Measurements from ENCODE around the gene ABHD11.

Gene ABHD11

GRCh38 chr7:73703225-73703624, 35.4 kb downstream of the ABHD11 start:
- no peak overlapping the region for H3K4ac ChIP-seq (ENCODE audit: low read depth, low read length)
- no peak overlapping the region for H2BK120ac ChIP-seq (ENCODE audit: low read depth, low read length)
- H3K36me3 ChIP-seq (ENCODE audit: control insufficient read depth, insufficient read depth, low read length) = peaks cover 1% of the 10 kb centered on the region
- H3K4me1 ChIP-seq (ENCODE audit: control insufficient read depth, low read depth, low read length) = no peaks in the 10 kb centered on the region
- H2AK5ac ChIP-seq (ENCODE audit: low read length) = no peak overlapping the region
- H3K4me2 ChIP-seq (ENCODE audit: low read length) = no peak overlapping the region
- no peak for DNase-seq
- no peaks in the 10 kb centered on the region for H3K79me2 ChIP-seq (ENCODE audit: control insufficient read depth, insufficient read depth, low read length)
- no peak overlapping the region for H3K23ac ChIP-seq (ENCODE audit: low read length)
- H3K27me3 ChIP-seq (ENCODE audit: insufficient read depth, low read length, poor library complexity) = no peaks in the 10 kb centered on the region
- no peaks in the 10 kb centered on the region for H3K79me1 ChIP-seq (ENCODE audit: low read length)
- no peak overlapping the region for H2BK5ac ChIP-seq (ENCODE audit: low read length)
- no peak overlapping the region for H3K4me3 ChIP-seq (ENCODE audit: low read length)
- WGBS (ENCODE audit: extremely low coverage, insufficient coverage, low lambda C conversion rate) = no CpG with 5 or more reads among the region's 13 CpGs
- no peak overlapping the region for H2BK15ac ChIP-seq (replicated peaks; ENCODE audit: low read depth)
- H4K8ac ChIP-seq (ENCODE audit: low read depth, low read length) = no peak overlapping the region
- H3K9ac ChIP-seq (ENCODE audit: low read length) = peak overlapping the region; percentile 18
- no peak overlapping the region for H4K5ac ChIP-seq (ENCODE audit: low read length)
- no peak overlapping the region for H3K18ac ChIP-seq (ENCODE audit: low read length)
- no peak overlapping the region for H3K56ac ChIP-seq (ENCODE audit: low read length)
- no peak overlapping the region for H3K27ac ChIP-seq (ENCODE audit: low read depth, low read length)

DNA sequence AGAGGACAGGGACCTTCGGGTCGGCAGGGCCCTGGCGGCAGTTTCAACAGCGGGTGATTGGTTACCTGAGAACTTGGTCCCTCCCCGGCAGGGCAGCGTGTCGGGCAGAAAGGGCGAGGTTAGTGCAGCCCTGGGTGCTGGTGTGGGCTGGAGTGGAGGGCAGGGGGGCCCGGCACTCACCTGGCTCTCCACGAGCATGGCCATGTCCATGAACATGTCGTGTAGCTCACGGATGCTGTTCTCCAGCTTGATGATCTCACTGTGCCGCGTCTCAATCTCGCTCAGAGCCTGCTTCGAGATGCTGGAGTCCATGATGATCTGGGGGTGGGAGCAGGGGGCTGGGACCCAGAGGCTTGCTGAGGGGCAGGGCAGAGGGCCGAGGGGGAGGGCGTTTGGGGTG, 35.9 kb downstream of the ABHD11 start:
- Histone ChIP-seq H3K4me3 (ENCODE audit: low read length) (no peak overlapping the region), H3K4me1 (ENCODE audit: control insufficient read depth, low read depth, low read length) (no peaks in the 10 kb centered on the region), H3K27me3 (ENCODE audit: insufficient read depth, low read length, poor library complexity) (no peaks in the 10 kb centered on the region), H3K79me1 (ENCODE audit: low read length) (no peaks in the 10 kb centered on the region), H2BK15ac (replicated peaks; ENCODE audit: low read depth) (no peak overlapping the region), H3K4ac (ENCODE audit: low read depth, low read length) (no peak overlapping the region), H4K8ac (ENCODE audit: low read depth, low read length) (no peak overlapping the region), H2BK120ac (ENCODE audit: low read depth, low read length) (no peak overlapping the region), H3K56ac (ENCODE audit: low read length) (no peak overlapping the region), H3K79me2 (ENCODE audit: control insufficient read depth, insufficient read depth, low read length) (no peaks in the 10 kb centered on the region), H3K27ac (ENCODE audit: low read depth, low read length) (no peak overlapping the region), H3K23ac (ENCODE audit: low read length) (no peak overlapping the region), H2BK5ac (ENCODE audit: low read length) (no peak overlapping the region), H4K5ac (ENCODE audit: low read length) (no peak overlapping the region), H3K9ac (ENCODE audit: low read length) (no peak overlapping the region), H3K18ac (ENCODE audit: low read length) (no peak overlapping the region), H3K36me3 (ENCODE audit: control insufficient read depth, insufficient read depth, low read length) (peaks cover 1% of the 10 kb centered on the region), H3K4me2 (ENCODE audit: low read length) (no peak overlapping the region), H2AK5ac (ENCODE audit: low read length) (no peak overlapping the region)
- no CpG with 5 or more reads among the region's 18 CpGs for WGBS (ENCODE audit: extremely low coverage, insufficient coverage, low lambda C conversion rate)
- DNase-seq = no peak

DNA sequence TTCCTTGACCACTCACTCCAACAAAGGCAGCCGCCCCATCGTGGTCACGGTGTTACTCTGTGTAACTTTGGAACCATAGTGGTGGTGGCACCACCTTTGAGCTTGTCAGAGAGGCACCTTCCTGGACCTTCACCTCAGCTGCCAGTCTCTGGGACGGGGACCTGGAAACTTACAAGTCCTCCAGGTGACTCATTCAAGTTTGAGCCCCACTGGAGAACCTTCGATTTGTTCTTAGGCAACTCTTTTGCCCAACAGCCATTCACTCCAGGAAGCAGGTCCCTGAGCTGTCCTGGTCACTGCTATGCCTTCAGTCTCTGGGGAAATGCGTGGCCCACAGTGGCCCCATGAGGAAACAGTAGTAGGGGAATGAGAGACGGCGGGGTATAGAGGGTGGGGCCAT, 36.4 kb downstream of the ABHD11 start:
- H3K27ac ChIP-seq (ENCODE audit: low read depth, low read length) = no peak overlapping the region
- no CpG with 5 or more reads among the region's 8 CpGs for WGBS (ENCODE audit: extremely low coverage, insufficient coverage, low lambda C conversion rate)
- H3K23ac ChIP-seq (ENCODE audit: low read length) = no peak overlapping the region
- H4K8ac ChIP-seq (ENCODE audit: low read depth, low read length) = no peak overlapping the region
- no peak overlapping the region for H3K18ac ChIP-seq (ENCODE audit: low read length)
- no peak overlapping the region for H3K9ac ChIP-seq (ENCODE audit: low read length)
- no peak overlapping the region for H3K4me2 ChIP-seq (ENCODE audit: low read length)
- H2BK15ac ChIP-seq (replicated peaks; ENCODE audit: low read depth) = no peak overlapping the region
- H3K56ac ChIP-seq (ENCODE audit: low read length) = no peak overlapping the region
- no peak overlapping the region for H2BK120ac ChIP-seq (ENCODE audit: low read depth, low read length)
- H3K79me1 ChIP-seq (ENCODE audit: low read length) = no peaks in the 10 kb centered on the region
- no peak overlapping the region for H4K5ac ChIP-seq (ENCODE audit: low read length)
- H2AK5ac ChIP-seq (ENCODE audit: low read length) = no peak overlapping the region
- H3K4me1 ChIP-seq (ENCODE audit: control insufficient read depth, low read depth, low read length) = no peaks in the 10 kb centered on the region
- no peaks in the 10 kb centered on the region for H3K79me2 ChIP-seq (ENCODE audit: control insufficient read depth, insufficient read depth, low read length)
- no peak overlapping the region for H3K4ac ChIP-seq (ENCODE audit: low read depth, low read length)
- H3K36me3 ChIP-seq (ENCODE audit: control insufficient read depth, insufficient read depth, low read length) = peaks cover 5% of the 10 kb centered on the region
- H2BK5ac ChIP-seq (ENCODE audit: low read length) = no peak overlapping the region
- no peak for DNase-seq
- H3K27me3 ChIP-seq (ENCODE audit: insufficient read depth, low read length, poor library complexity) = no peaks in the 10 kb centered on the region
- H3K4me3 ChIP-seq (ENCODE audit: low read length) = no peak overlapping the region

DNA sequence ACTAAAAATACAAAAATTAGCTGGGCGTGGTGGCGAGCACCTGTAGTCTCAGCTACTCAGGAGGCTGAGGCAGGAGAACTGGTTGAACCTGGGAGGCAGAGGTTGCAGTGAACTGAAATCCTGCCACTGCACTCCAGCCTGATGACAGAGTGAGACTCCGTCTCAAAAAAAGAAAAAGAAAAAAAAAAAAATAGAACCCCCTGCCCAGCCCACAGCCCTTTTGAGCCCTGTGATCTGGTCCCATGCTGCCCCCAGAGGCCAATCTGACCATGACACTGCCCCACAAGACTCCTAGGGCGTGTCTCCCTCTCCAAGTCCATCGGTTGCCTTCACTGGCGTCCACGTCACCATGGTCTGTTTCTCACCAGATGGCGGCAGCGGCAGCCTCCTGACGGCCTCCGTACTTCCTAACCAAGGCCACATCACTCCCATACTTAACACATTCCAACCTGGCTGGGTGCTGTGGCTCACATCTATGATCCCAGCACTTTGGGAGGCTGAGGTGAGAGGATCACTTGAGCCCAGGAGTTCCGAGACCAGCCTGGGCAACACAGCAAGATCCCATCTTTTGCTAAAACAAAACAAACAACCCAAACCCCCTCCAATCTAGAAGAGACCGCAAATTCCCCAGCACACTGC, 37.1 kb downstream of the ABHD11 start:
- Histone ChIP-seq H3K79me2 (ENCODE audit: control insufficient read depth, insufficient read depth, low read length) (no peaks in the 10 kb centered on the region), H3K4me3 (ENCODE audit: low read length) (no peak overlapping the region), H3K18ac (ENCODE audit: low read length) (no peak overlapping the region), H3K79me1 (ENCODE audit: low read length) (no peaks in the 10 kb centered on the region), H3K36me3 (ENCODE audit: control insufficient read depth, insufficient read depth, low read length) (peaks cover 6% of the 10 kb centered on the region), H2AK5ac (ENCODE audit: low read length) (no peak overlapping the region), H3K4me1 (ENCODE audit: control insufficient read depth, low read depth, low read length) (no peaks in the 10 kb centered on the region), H2BK120ac (ENCODE audit: low read depth, low read length) (no peak overlapping the region), H2BK15ac (replicated peaks; ENCODE audit: low read depth) (no peak overlapping the region), H3K9ac (ENCODE audit: low read length) (no peak overlapping the region), H3K27ac (ENCODE audit: low read depth, low read length) (no peak overlapping the region), H3K4ac (ENCODE audit: low read depth, low read length) (no peak overlapping the region), H2BK5ac (ENCODE audit: low read length) (no peak overlapping the region), H4K5ac (ENCODE audit: low read length) (no peak overlapping the region), H3K23ac (ENCODE audit: low read length) (no peak overlapping the region), H3K56ac (ENCODE audit: low read length) (no peak overlapping the region), H4K8ac (ENCODE audit: low read depth, low read length) (no peak overlapping the region), H3K4me2 (ENCODE audit: low read length) (no peak overlapping the region), H3K27me3 (ENCODE audit: insufficient read depth, low read length, poor library complexity) (no peaks in the 10 kb centered on the region)
- peak; percentile 95 for DNase-seq
- no CpG with 5 or more reads among the region's 13 CpGs for WGBS (ENCODE audit: extremely low coverage, insufficient coverage, low lambda C conversion rate)

- no peak overlapping the region for H2BK15ac ChIP-seq (replicated peaks; ENCODE audit: low read depth)
- no CpG with 5 or more reads among the region's 15 CpGs for WGBS (ENCODE audit: extremely low coverage, insufficient coverage, low lambda C conversion rate)
- H3K79me2 ChIP-seq (ENCODE audit: control insufficient read depth, insufficient read depth, low read length) = no peaks in the 10 kb centered on the region
- H4K8ac ChIP-seq (ENCODE audit: low read depth, low read length) = no peak overlapping the region
- H3K4ac ChIP-seq (ENCODE audit: low read depth, low read length) = no peak overlapping the region
- no peak overlapping the region for H2BK120ac ChIP-seq (ENCODE audit: low read depth, low read length)
- H3K9ac ChIP-seq (ENCODE audit: low read length) = no peak overlapping the region
- H4K5ac ChIP-seq (ENCODE audit: low read length) = no peak overlapping the region
- no peak overlapping the region for H3K4me2 ChIP-seq (ENCODE audit: low read length)
- H3K4me1 ChIP-seq (ENCODE audit: control insufficient read depth, low read depth, low read length) = no peaks in the 10 kb centered on the region
- no peak overlapping the region for H3K18ac ChIP-seq (ENCODE audit: low read length)
- no peak for DNase-seq
- H3K36me3 ChIP-seq (ENCODE audit: control insufficient read depth, insufficient read depth, low read length) = peaks cover 8% of the 10 kb centered on the region
- H2BK5ac ChIP-seq (ENCODE audit: low read length) = no peak overlapping the region
- no peaks in the 10 kb centered on the region for H3K79me1 ChIP-seq (ENCODE audit: low read length)
- no peak overlapping the region for H3K23ac ChIP-seq (ENCODE audit: low read length)
- no peak overlapping the region for H3K27ac ChIP-seq (ENCODE audit: low read depth, low read length)
- H2AK5ac ChIP-seq (ENCODE audit: low read length) = no peak overlapping the region
- H3K56ac ChIP-seq (ENCODE audit: low read length) = no peak overlapping the region
- no peaks in the 10 kb centered on the region for H3K27me3 ChIP-seq (ENCODE audit: insufficient read depth, low read length, poor library complexity)
- H3K4me3 ChIP-seq (ENCODE audit: low read length) = no peak overlapping the region
Measured at GRCh38 chr7:73700581-73701134, 37.9 kb downstream of the ABHD11 start.

DNA sequence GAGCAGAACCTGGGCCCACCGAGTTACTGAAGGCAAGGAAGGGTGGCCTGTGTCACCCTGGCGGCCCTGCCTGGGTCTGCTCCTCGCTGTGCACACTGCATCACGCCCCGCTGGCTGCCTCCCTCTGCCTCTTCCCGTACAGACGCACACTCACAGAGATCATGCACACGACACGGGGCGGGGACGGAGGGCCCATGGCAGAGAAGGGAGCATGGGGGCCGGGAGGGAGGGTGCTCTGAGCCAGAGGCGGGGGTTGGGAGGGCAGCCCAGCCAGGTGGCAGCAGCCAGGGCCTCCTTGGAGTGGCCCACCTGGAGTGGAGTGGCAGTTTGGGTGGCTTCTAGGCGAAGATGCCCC, 38.6 kb downstream of the ABHD11 start:
- Histone ChIP-seq H3K23ac (ENCODE audit: low read length) (no peak overlapping the region), H3K9ac (ENCODE audit: low read length) (no peak overlapping the region), H2AK5ac (ENCODE audit: low read length) (no peak overlapping the region), H3K4me2 (ENCODE audit: low read length) (no peak overlapping the region), H3K4me3 (ENCODE audit: low read length) (no peak overlapping the region), H3K79me2 (ENCODE audit: control insufficient read depth, insufficient read depth, low read length) (no peaks in the 10 kb centered on the region), H3K4ac (ENCODE audit: low read depth, low read length) (no peak overlapping the region), H3K18ac (ENCODE audit: low read length) (no peak overlapping the region), H3K4me1 (ENCODE audit: control insufficient read depth, low read depth, low read length) (no peaks in the 10 kb centered on the region), H4K5ac (ENCODE audit: low read length) (no peak overlapping the region), H2BK5ac (ENCODE audit: low read length) (no peak overlapping the region), H3K27me3 (ENCODE audit: insufficient read depth, low read length, poor library complexity) (no peaks in the 10 kb centered on the region), H3K36me3 (ENCODE audit: control insufficient read depth, insufficient read depth, low read length) (peaks cover 9% of the 10 kb centered on the region), H2BK15ac (replicated peaks; ENCODE audit: low read depth) (no peak overlapping the region), H4K8ac (ENCODE audit: low read depth, low read length) (no peak overlapping the region), H3K56ac (ENCODE audit: low read length) (no peak overlapping the region), H3K27ac (ENCODE audit: low read depth, low read length) (no peak overlapping the region), H3K79me1 (ENCODE audit: low read length) (no peaks in the 10 kb centered on the region), H2BK120ac (ENCODE audit: low read depth, low read length) (no peak overlapping the region)
- no peak for DNase-seq
- WGBS (ENCODE audit: extremely low coverage, insufficient coverage, low lambda C conversion rate) = no CpG with 5 or more reads among the region's 14 CpGs

Data from mesendoderm (in vitro differentiated cells).